ENCODE results near the gene KCNC1.
A peak's percentile ranks its signal among the peaks of the same experiment; 100 is the strongest.

Gene KCNC1

GRCh38 chr11:17788084-17788483 lies 53.5 kb downstream of the KCNC1 start:
- no peak for DNase-seq (ENCODE audit: low read depth)
- no peak for TF ChIP-seq CTCF (IDR thresholded peaks at IDR 0.05; ENCODE audit: low read length, missing control alignments)

DNA sequence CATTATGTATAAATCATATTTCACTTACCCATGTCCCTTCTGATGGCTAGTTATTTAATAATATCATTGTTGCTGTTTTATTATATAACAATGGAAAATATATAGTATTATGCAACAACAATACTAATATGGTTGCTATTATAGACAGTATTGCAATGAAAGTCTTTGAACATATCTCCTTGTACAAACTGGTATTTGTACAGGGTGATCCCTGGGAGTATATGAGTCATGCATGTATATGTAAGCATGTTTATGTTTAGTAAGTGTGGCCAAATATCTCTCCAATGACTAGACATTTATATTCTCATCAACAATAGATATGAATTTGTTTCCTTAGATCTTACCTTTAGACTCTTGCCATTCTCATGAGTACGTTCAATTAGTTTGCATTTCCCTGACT lies 55.9 kb downstream of the KCNC1 start:
- no peak overlapping the region for H3K4me3 ChIP-seq (replicated peaks; ENCODE audit: low read depth, low read length)
- no peak for TF ChIP-seq CTCF (IDR thresholded peaks at IDR 0.05; ENCODE audit: low read length, missing control alignments)
- DNase-seq (ENCODE audit: low read depth) = peak; percentile 45

More at GRCh38 chr11:17788084-17788483, 53.5 kb downstream of the KCNC1 start:
- no peak overlapping the region for H3K4me3 ChIP-seq (replicated peaks; ENCODE audit: low read depth, low read length)

GRCh38 chr11:17791144-17791543 lies 56.6 kb downstream of the KCNC1 start:
- no peak for DNase-seq (ENCODE audit: low read depth)
- H3K4me3 ChIP-seq (replicated peaks; ENCODE audit: low read depth, low read length) = no peak overlapping the region
- no peak for TF ChIP-seq CTCF (IDR thresholded peaks at IDR 0.05; ENCODE audit: low read length, missing control alignments)

DNA sequence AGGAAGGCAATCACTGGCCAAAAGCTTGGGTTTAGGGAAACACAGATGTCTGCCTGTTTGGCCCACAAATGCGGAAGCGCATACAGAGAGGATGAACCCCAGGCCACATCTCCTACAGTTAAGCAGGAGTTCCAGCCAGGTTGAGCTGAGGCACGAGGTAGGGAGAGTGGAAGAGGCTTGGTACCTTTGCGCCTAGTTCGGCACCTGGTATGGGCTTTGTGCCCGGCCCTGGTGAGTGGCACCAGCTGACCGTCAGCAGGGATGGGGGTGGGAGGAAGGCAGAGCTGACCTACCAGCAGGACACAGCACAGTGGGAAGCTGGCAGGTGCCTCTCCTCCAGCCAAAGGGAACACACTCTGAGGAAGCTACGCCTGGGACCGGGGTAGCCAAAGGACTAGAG lies 57.6 kb downstream of the KCNC1 start:
- DNase-seq (ENCODE audit: low read depth) = no peak
- H3K4me3 ChIP-seq (replicated peaks; ENCODE audit: low read depth, low read length) = no peak overlapping the region
- no peak for TF ChIP-seq CTCF (IDR thresholded peaks at IDR 0.05; ENCODE audit: low read length, missing control alignments)

GRCh38 chr11:17793642-17794170 lies 59.1 kb downstream of the KCNC1 start:
- no peak for DNase-seq (ENCODE audit: low read depth)
- no peak for TF ChIP-seq CTCF (IDR thresholded peaks at IDR 0.05; ENCODE audit: low read length, missing control alignments)
- H3K4me3 ChIP-seq (replicated peaks; ENCODE audit: low read depth, low read length) = no peak overlapping the region

DNA sequence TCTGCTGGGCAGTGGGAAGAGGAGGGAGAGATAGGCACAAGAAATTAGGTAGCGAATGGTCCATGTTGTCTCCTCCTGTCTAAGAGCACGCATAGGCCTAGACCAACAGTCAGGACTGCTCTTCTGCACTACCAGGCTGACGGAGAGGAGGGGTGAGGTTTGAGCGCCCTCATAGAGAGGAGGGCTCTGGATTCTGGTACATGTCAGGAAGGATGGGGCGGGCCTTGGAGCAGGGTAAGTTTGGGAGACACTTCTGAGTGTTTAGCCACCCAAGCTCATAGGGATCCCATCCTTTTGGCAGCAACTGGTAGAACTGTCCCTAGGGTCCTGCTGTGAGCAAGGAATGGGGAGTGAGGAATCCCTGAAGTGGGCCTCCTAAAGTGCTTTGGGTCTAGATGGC lies 60.4 kb downstream of the KCNC1 start:
- no peak overlapping the region for H3K4me3 ChIP-seq (replicated peaks; ENCODE audit: low read depth, low read length)
- TF ChIP-seq CTCF (IDR thresholded peaks at IDR 0.05; ENCODE audit: low read length, missing control alignments) = no peak
- DNase-seq (ENCODE audit: low read depth) = no peak

DNA sequence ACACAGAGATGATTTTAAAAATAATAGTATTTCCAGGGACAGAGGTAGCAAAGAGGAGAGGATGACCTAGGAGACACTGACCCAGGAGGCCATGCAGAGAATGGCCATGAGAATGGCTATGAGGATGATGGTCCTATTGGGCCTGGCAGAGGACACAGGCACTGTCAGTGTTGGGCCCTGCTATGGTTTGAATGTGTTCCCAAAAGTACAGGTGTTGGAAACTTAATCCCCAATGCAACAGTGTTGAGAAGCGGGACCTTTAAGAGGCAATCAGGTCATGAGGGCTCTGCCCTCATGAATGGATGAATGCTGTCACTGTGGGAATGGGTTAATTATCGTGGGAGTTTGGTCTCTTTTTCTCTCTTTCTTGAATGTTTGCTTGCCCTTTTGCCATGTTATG lies 61.6 kb downstream of the KCNC1 start:
- DNase-seq (ENCODE audit: low read depth) = no peak
- no peak overlapping the region for H3K4me3 ChIP-seq (replicated peaks; ENCODE audit: low read depth, low read length)
- TF ChIP-seq CTCF (IDR thresholded peaks at IDR 0.05; ENCODE audit: low read length, missing control alignments) = no peak
